ENCODE results near the gene KIF27.
"Not testable (repeated sequence)": the region's sequence is repeated elsewhere in the genome, so short reads cannot be mapped to it uniquely, and the experiment has no call there.

KIF27 gene

GRCh38 chr9:83932851-83933250 is 11.6 kb upstream of the KIF27 start:
- DNase-seq: no peak

- DNase-seq: no peak
Measured at GRCh38 chr9:83932011-83932410, 10.8 kb upstream of the KIF27 start.

- no peak for DNase-seq
Measured at GRCh38 chr9:83930881-83931280, 9.6 kb upstream of the KIF27 start.

- DNase-seq: no peak
Measured at GRCh38 chr9:83927591-83927990, 6.4 kb upstream of the KIF27 start.

GRCh38 chr9:83920469-83920926 is 734 bp downstream of the KIF27 start:
- DNase-seq: no peak

GRCh38 chr9:83919111-83919510 is 2.1 kb downstream of the KIF27 start:
- DNase-seq: no peak

- DNase-seq: not testable (repeated sequence)
Measured at GRCh38 chr9:83912194-83912593, 9.0 kb downstream of the KIF27 start.

GRCh38 chr9:83906144-83906543 is 15.1 kb downstream of the KIF27 start:
- no peak for DNase-seq

GRCh38 chr9:83900615-83901014 is 20.6 kb downstream of the KIF27 start:
- DNase-seq: not testable (repeated sequence)

GRCh38 chr9:83894301-83894700 is 26.9 kb downstream of the KIF27 start:
- DNase-seq: not testable (repeated sequence)

- DNase-seq: not testable (repeated sequence)
Measured at GRCh38 chr9:83886498-83886897, 34.7 kb downstream of the KIF27 start.

GRCh38 chr9:83885559-83886240 is 35.5 kb downstream of the KIF27 start:
- not testable (repeated sequence) for DNase-seq

GRCh38 chr9:83881687-83882408 is 39.4 kb downstream of the KIF27 start:
- not testable (repeated sequence) for DNase-seq

- not testable (repeated sequence) for DNase-seq
Measured at GRCh38 chr9:83875559-83875958, 45.7 kb downstream of the KIF27 start.

GRCh38 chr9:83849895-83850294 is 71.3 kb downstream of the KIF27 start:
- DNase-seq: not testable (repeated sequence)

- DNase-seq: not testable (repeated sequence)
Measured at GRCh38 chr9:83837070-83837643, 84.1 kb downstream of the KIF27 start.

- DNase-seq: not testable (repeated sequence)
Measured at GRCh38 chr9:83830426-83831071, 90.7 kb downstream of the KIF27 start.

GRCh38 chr9:83824986-83825623 is 96.1 kb downstream of the KIF27 start:
- DNase-seq: not testable (repeated sequence)

- peak; percentile 74 for DNase-seq
Measured at GRCh38 chr9:83817356-83818278, 103.6 kb downstream of the KIF27 start, which contains the start of gene GKAP1. Gene GKAP1, minus strand, starts transcription at chr9:83817769. Its CDS starts 11,252 bp downstream, at chr9:83806517.

GRCh38 chr9:83817011-83817355 is 104.2 kb downstream of the KIF27 start:
- not testable (repeated sequence) for DNase-seq

GRCh38 chr9:83815120-83815519 is 106.1 kb downstream of the KIF27 start:
- not testable (repeated sequence) for DNase-seq

- DNase-seq: not testable (repeated sequence)
Measured at GRCh38 chr9:83809213-83809612, 112.0 kb downstream of the KIF27 start.
